Umbilical cord (tissue), 2 donors: ENCODE measurements around the gene CSRP1. TPM values are rescaled to one million over a fixed set of nuclear protein-coding genes. Genes with fewer than 3 reads are reported as not detected.
"Not testable (repeated sequence)": the region's sequence is repeated elsewhere in the genome, so short reads cannot be mapped to it uniquely, and the experiment has no call there.

Experiments
- DNase-seq: peaks from one replicate; pipeline ENCODE4 v3.0.0-alpha.2; 2015; ENCODE audit warnings: low spot score
- total RNA-seq: library from RNA; depleted of rRNA; stranded (reverse); fragments of >200 nt; gene quantifications from one replicate; pipeline ENCODE4 v1.2.3, GENCODE V29; 2014; ENCODE audit warnings: low replicate concordance; ENCODE audit not compliant: insufficient read depth

Gene CSRP1
- total RNA-seq, 1 donor from 2014 or later, result 2,591 TPM

DNA sequence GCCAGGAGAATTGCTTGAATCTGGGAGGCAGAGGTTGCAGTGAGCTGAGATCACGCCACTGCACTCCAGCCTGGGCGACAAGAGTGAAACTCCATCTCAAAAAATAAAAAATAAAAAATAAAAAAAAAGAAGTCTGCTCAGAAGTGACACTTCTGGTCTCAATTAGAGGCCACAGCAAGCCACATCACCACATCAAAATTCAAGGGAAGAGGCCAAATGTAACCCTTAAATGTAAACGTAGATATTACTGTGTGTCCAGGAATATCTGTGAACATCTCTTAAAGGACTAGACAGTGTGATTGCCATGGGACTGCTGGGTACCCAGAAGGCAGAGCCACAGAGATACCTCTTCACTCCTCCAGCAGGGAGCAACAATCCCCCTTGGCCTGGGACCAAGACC is 28.3 kb downstream of the CSRP1 start:
- DNase-seq, result not testable (repeated sequence)

DNA sequence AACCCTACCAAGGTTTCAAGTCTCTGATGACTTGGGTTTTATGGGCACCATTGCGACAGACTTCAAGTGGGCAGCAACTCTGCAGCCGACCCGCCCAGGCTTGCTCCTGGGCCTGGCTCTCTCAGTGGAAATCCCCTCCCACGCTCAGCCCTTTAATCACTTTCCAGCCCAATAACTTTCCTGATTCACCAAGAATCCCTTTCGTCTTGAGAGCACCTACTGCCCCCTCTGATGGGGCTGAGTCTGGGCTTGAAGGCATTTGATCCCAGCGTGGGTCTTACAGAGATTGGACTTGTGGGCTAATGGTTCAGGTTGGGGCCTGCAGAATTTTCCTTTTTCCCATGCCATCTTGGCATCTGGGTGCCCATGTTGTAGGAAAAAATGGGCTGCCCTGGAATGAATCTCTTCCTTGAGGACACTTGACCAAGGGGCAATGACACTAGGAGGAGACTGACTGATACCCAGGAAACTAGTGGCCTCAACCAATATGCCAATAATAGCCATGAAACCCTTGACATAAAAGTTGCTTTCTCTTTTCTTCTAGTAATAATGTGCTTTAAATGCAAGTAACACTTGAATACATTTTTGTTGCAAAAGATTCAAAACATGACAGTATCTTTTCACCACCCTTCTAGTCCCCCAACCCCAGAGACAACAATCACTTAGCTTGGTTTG is 30.1 kb downstream of the CSRP1 start:
- no peak for DNase-seq

DNA sequence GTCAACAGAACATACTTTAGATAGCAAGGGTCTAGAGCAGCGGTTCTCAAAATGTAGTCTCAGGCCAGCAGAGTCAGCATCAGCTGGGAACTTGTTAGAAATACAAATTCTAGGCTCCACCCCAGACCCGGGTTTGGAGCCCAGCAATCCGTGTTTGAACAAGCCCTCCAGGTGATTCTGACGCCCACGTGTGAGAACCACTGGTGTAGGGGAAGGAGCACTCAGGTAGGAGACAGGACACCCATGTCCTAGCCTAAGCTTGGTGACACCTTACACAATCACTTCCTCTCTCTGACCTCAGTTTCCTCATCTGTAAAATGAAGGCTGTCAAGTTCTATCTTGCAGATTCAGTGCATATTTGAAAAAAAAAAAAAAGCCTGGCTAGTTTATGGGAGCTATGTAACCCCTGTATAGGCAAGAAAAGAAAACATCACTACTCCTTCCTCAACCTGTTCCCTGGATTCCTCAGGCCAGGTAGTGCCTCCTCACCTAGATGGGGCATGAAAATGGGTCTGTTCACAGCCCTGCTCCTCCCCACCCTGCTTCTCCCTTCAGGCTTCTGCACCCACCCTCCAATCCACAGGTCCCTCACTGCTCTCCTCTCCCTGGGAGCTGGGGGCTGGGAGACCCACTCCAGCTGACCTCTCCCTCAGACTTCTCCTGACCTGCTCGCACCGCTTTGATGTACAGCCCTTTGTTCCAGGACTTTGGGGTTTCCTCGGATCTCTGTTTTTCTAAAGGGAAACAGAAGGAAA is 30.8 kb downstream of the CSRP1 start:
- no peak for DNase-seq

DNA sequence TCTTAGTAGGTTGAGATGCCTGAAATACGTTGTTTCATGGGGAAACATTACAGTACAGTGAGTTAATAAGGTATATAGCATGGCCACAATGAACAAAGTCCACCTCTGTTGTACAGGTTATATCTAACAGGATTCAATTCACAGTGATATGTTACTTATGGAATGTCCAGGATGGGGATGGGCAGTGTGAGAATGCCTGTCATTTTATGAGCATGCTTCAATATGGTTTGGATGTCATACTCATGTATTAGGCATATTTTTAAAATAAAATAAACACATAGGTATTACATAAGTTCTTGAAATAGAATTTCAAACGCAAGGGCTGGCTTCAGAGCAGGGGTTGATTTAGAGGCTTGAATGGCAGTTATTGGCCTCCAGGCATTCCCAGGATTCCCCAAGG is 31.8 kb downstream of the CSRP1 start:
- DNase-seq, result no peak

DNA sequence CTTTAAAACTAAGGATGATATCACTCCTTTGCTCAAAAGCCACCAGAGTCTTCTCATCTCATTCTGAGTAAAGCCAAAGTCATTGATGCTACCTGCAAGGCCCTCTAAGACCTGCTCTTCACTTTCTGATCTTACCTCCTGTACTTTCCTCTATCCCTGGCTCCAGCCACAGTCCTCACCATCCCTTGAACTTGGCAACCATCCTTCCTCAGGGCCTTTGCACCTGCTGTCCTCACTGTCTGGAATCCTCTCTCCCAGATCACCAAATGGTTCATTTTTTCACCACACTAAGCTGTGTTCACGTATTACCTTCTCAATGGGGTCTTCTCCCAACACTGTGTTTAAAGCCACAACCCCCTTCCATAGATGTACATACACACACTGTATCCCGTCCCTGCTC is 33.6 kb downstream of the CSRP1 start:
- DNase-seq, result no peak

DNA sequence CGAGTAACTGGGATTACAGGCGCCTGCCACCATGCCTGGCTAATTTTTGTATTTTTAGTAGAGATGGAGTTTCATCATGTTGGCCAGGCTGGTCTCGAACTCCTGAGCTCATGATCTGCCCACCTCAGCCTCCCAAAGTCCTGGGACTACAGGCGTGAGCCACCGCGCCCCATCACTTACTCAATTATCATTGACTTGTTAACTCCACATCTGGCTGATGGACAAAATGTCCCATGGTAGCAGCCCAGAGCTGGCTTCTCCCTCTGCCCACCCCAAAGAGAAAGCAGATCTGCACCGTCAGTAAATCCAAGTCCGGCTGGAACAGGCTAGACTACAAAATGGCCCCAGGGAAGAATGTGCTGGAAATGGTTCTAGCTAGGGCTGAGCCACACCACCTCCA is 34.6 kb downstream of the CSRP1 start:
- DNase-seq, result not testable (repeated sequence)

DNA sequence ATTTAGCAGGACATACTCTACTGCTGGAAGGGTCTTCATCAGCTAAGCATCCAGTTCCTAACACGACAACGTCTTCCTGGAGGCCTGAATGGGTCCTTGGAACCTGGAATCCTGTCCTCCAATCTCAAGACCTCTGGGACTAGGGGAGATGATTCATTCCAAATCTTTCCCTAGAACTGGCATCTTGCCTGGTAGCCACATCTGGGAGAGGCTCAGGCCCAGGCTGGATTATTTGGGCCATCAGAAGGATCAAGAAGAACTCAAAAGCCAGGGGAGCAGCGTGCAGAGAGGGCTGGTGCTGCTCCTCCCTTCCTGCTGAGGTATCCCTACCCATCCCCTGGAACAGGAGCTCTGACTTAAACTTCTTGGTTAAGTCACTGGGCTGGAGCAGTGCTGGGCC is 35.2 kb downstream of the CSRP1 start:
- DNase-seq, result no peak

DNA sequence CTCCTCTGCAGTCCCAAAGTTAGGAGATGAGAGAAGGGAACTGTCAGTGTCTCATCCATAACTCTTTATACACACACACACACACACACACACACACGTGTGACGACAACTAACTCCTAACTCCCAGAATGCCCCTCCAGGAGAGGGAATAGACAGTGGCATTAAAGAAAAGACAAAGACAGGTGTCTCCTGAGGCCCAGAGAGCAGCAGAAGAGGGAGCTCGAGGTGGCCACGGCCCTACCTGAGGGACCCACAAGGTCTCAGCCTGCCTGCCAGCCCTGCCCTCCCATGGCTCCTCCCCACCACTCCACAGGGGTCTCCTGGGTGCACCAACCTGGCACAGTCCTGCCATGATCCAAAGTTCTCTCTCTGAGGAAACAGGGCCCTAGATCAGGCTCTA is 36.3 kb downstream of the CSRP1 start:
- DNase-seq, result no peak

DNA sequence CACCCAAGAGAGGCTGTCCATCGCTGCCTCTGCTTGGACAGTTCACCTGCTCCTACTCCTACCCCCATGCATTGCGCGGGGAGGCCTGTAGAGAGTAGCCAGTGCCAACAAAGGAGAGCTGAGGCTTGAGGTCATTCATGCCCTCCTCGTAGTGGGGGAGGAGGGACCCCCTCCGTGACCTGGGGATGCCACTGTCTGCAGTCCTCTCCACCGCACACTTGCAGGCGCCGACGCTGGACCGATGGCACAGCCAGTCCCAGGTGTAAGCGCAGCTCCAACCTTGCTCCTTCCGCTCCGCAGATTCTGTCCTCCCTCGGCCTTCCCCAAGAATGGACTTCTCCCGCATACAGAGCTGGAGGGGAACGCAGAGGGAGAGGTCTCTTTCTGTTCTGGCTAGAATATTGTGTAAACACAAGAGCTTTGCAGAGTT is 37.3 kb downstream of the CSRP1 start:
- no peak for DNase-seq

DNA sequence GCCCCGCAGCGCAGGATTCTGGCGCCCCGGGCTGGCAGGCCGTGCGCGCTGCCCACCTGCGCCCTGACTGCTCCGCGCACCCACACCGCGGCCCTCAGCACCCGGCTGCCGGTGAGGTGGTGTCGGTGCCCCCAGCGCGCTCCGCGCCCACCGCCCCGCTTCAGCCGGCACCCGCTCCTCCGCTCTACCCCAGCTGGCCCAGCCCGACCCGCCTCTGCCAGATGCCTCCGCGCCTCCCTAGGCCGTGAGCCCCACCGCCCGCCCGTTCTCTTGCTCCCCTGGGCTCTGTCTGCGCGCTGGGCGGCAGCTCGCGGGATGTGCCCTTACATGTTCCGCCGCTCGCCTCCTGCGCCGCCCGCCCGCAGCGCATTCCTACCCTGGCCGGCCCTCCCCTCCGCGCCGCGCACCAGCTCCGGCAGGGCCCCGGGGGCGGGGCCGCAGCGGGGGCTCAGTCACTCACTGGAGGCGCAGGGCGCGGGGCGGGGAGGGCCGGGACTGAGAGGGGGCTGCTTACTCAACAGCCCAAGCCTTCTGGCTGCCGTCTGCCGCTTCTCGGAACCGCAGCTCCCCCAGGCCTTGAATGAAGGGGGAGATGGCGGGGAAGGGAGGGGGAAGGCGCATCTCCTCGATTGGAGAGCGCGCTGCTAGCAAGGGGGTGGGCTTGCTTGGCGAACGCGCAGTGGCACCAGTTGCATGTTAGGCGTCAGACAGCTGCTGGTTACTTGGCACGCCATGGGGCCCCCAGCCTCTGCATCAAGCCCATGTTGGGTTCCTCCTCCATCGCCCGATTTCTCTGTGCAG is 37.9 kb downstream of the CSRP1 start, which contains the start of gene PHLDA3:
PHLDA3 (minus strand) TSS at position 345 of the 801 bp plus-strand sequence. CDS start 402 bp downstream, outside the sequence.
- DNase-seq, result peak; percentile 94

DNA sequence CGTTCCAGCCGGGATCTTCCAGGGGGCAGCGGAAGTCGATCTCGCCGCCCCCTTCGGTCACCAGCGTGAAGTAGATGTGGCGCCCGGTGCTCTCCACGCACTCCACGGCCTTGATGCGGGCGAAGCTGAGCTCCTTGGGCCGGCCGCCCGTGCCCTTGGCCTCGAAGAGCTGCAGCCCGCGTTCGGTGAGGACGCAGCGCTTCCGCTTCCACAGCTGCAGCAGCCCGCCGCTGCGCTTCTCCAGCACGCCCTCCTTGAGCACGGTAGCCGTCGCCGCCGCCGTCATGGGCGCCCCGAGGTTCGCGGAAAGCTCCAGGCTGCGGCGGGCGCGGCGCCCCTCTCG is 38.5 kb downstream of the CSRP1 start:
- peak; percentile 50 for DNase-seq

DNA sequence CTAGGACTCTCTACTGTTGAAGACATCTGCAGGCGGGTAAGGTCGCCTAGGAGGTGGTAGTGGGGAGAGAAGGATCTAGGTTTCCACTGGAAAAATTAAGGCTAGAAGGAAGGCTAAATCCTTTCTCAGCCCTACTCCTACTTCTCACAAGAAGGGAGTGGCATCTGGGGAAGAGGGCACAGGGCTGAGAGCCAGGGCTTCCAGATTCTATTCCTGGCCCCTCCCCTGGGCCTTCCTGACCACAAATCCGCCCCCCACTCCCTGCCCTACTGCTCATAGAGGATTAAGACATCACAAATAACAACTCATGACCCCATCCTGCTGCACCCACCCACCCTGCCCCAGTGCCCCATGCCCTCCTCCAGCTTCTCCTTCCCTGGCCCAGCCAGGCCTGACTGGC is 40.4 kb downstream of the CSRP1 start:
- DNase-seq, result no peak

DNA sequence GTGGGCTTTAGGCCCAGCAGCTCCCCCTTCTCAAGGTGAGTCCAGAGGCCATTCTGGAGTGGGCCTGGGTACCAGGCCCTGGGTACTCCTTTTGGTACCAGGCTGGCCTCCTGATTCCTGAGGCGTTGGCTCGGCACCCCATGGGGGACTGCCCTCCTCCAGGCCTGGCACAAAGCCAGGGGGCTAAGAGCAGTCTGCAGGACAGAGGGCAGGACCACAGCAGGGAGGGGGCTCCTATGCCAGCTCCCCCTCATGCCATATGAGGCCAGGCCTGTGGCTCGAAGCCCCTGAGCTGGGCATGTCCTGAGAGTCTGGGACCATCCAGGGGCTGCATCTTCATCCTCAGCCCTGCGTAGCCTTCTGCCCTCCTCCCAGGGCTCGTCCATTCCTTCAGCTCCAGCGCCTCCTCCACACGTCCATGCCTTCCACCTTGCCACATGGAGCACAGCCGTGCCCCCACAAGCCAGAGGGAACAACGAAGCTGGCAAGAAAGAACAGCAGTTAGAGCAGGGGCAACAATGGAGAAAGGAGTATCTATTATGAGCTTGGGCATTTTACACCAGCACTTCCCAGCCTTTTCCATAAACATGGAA is 41.1 kb downstream of the CSRP1 start:
- DNase-seq, result no peak

DNA sequence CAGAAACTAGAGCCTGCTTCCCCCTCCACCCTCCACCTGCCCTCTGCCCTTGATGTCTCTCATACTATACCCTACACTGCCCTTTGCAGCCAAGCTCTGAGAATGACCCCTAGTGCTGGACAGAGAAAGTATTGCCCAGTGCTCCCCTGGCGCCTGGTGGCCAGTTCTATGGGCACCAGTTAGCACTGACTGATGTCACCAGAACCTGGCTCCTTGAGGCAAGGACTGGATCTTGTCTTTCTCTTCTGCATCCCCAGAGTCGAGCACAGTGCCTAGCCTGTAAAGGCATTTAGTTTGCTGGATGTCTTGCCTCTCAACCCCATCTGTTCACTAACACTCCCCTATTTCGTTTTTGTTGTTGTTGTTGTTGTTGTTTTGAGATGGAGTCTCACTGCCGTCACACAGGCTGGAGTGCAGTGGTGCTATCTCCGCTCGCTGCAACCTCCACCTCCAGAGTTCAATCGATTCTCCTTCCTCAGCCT is 43.8 kb downstream of the CSRP1 start:
- no peak for DNase-seq

DNA sequence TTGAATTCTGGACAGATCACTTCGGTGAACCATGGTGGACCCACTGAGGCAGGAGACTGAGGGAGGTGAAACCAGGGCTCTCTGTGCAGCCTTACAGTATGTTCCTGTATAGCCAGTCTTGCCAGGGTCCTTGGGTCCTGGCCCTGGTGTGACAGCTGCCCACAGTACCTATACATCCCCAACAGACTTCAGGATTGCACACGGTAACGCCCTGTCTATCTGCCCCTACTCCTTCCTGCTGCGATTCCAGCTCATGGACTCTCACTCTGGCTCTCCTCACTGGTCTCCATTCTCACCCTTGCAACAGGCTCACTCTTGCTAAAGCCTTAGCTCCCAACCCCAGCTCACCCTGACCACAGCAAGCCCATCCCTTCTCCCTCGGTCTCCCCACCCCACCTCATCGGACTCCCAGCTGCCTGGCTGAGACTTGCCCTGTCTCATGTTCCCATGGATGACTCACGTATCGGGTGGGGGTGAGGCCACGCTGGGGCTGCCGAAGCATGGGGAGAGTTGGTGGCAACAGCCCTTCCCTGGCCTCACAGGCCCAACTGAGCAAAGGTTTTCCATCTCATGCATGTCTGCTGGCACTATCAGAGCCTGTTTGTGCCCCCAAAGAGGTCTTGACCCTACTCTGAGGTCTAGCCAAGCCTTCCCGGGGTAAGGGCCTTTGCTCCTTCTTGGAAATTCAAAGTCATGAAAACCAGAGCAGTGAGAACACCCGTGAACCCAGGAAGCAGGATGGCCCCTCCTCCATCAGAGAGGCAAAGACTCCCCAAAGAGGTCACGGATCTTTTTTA is 45.1 kb downstream of the CSRP1 start:
- DNase-seq, result peak; percentile 84

DNA sequence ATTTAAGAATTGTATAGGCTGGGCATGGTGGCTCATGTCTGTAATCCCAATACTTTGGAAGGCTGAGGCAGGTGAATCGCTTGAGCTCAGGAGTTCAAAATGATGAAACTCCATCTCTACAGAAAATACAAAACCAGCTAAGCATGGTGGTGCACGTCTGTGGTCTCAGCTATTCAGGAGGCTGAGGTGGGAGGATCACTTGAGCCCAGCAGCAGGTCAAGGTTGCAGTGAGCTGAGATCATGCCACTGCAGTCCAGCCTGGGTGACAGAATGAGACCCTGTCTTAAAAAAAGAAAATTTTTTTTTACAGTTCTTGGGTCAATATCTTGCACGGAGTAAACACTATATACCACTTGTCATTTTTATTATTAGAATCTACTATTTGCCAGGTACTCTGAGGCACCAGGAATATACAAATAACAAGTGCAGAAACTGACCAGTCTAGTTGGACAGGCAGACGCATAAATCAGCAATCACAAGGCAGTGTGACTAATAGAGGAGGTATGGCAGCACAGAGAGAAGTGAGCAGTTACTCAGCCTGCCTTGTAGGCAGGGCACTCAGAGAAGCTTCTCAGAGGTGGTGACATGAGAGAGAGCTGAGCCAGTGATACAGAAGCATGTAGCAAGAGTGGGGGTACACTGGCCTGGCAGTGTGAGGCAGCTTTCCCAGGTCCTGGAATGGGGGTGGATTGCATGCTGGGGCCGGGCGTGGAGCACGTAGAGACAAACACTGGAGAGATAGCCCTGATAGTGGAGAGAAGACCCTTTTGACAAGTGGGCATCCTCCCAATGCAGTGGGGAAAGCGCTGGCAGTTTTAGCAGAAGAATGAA is 45.9 kb downstream of the CSRP1 start:
- DNase-seq, result peak; percentile 91

DNA sequence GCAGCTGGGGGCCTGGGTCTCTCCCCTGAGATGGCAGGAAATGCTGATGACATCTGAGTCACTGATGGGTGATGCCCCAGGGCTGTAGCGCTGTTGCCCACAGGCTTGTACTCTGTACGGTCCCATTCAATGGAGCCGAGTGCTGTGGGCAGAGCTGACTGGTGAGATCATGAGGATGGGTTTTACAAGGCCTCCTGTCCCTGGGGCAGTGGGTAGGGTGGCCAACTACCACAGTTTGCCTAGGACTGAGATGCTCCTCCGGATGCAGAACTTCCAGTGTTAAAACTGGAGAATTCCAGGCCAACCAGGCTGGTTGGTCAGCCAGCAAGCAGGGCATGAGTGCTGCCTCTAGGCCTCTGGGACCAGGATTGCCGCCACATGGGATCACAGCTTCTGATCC is 47.1 kb downstream of the CSRP1 start:
- no peak for DNase-seq

DNA sequence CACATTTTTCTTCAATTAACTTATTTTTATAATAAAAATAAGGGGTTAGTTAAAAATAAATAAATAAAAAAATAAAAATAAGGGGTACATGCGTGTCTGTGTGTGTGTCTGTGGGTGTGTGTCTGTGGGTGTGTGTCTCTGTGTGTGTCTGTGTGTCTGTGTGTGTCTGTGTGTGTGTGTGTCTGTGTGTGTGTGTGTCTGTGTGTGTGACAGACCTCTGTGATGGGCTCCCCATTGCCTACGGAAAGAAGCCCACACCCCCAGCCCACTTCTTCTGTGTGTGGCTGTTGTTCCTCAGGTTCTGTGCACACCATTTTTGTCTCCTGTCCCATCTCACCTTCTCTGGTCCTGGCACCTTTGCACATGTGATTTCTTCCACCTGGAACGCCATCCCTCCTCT is 47.9 kb downstream of the CSRP1 start:
- DNase-seq, result no peak

DNA sequence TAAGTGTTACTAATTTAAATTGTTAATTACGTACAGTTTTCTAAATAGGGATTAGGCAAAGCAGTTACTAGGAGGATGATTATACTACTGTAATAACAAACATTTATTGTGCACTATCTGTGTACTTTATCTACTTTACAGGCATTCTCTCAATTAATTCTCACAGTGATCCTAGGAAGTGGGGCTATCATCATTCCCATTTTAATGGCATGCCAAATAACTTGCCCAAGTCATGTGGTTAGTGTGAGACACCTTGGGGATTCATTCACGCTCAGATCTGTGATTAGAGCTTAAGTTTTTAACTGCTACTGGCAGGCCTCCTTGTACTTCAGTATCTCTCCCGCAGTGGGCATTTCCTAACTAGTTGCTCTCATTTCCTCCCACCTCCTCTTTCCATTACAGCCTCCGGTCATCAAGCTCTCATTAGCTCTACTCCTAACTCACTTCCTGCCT is 49.4 kb downstream of the CSRP1 start:
- DNase-seq, result no peak
